ENCODE results near the gene HCRTR2.

GRCh38 chr6:55277646-55278045, 103.3 kb downstream of the HCRTR2 start:
- no peak for TF ChIP-seq POLR2AphosphoS5 (IDR thresholded peaks at IDR 0.05; ENCODE audit: low read depth, low read length)
- TF ChIP-seq TAF1 (IDR thresholded peaks at IDR 0.05; ENCODE audit: low read depth, low read length), result no peak

Data from GM12891 (cell line).